Common myeloid progenitor, CD34-positive (primary cell): ENCODE results near the gene GHRH.

Experiments used
- CTCF ChIA-PET: fragments of 350-600 bp; sonication (Branson Sonifier 250); formaldehyde crosslinking; loops from one replicate; lab custom pipeline; 2021; ENCODE audit warnings: antibody characterized with exemption; lab: Charles Lee
- POLR2A ChIA-PET: fragments of 350-600 bp; sonication (Branson Sonifier 250); formaldehyde crosslinking; loops from one replicate; lab custom pipeline; 2021; ENCODE audit warnings: antibody characterized with exemption; lab: Charles Lee
- DNase-seq, 3 donors: peaks; one replicate each; pipeline versions ENCODE4 v3.0.0 to v3.0.0-alpha.2; 2013
- H3K27ac ChIP-seq, 2 experiments: 1 replicate in 1 of 2; 2 replicates in 1 of 2; pipeline ENCODE4 v1.7.0; 2013; ENCODE audit warnings: inconsistent platforms in 2 of 2, low read length in 2 of 2, mild to moderate bottlenecking in 2 of 2, low read depth in 1 of 2, moderate library complexity in 1 of 2; ENCODE audit not compliant: severe bottlenecking in 2 of 2, insufficient read depth in 1 of 2, poor library complexity in 1 of 2
- H3K27me3 ChIP-seq, 5 experiments: replicated peaks in 2 of 5; 1 replicate in 3 of 5; 2 replicates in 2 of 5; pipeline versions ENCODE4 v1.6.1 to v1.7.0; 2013; ENCODE audit warnings: low read length in 4 of 5, mild to moderate bottlenecking in 2 of 5, moderate library complexity in 2 of 5, inconsistent platforms in 1 of 5; ENCODE audit not compliant: insufficient read depth in 5 of 5, control insufficient read depth in 4 of 5
- H3K36me3 ChIP-seq, 4 experiments: 1 replicate in 2 of 4; 2 replicates in 2 of 4; pipeline versions ENCODE4 v1.6.1 to v1.7.0; 2013; ENCODE audit warnings: low read length in 3 of 4, control low read depth in 1 of 4, mild to moderate bottlenecking in 1 of 4; ENCODE audit not compliant: control insufficient read depth in 4 of 4, insufficient read depth in 4 of 4
- H3K4me1 ChIP-seq, 4 experiments: 1 replicate in 3 of 4; 2 replicates in 1 of 4; pipeline versions ENCODE4 v1.6.1 to v1.7.1; 2013; ENCODE audit warnings: low read length in 3 of 4, mild to moderate bottlenecking in 3 of 4, control low read depth in 1 of 4, inconsistent platforms in 1 of 4, moderate library complexity in 1 of 4; ENCODE audit not compliant: control insufficient read depth in 4 of 4, insufficient read depth in 4 of 4; ENCODE audit errors: control extremely low read depth in 1 of 4
- H3K4me3 ChIP-seq, 7 experiments: 1 replicate in 4 of 7; 2 replicates in 3 of 7; pipeline versions ENCODE4 v1.5.1 to v1.7.0; 2013; ENCODE audit warnings: mild to moderate bottlenecking in 7 of 7, low read length in 6 of 7, moderate library complexity in 6 of 7, inconsistent platforms in 2 of 7, low read depth in 2 of 7, control low read depth in 1 of 7; ENCODE audit not compliant: insufficient read depth in 4 of 7, control insufficient read depth in 1 of 7; ENCODE audit errors: extremely low read depth in 1 of 7
- H3K9me3 ChIP-seq, 5 experiments: 1 replicate in 4 of 5; 2 replicates in 1 of 5; pipeline versions ENCODE4 v1.6.1 to v1.7.1; 2013; ENCODE audit warnings: low read length in 4 of 5, mild to moderate bottlenecking in 2 of 5, inconsistent platforms in 1 of 5, low read depth in 1 of 5, moderate library complexity in 1 of 5; ENCODE audit not compliant: control insufficient read depth in 4 of 5, insufficient read depth in 2 of 5; ENCODE audit errors: control extremely low read depth in 1 of 5
- whole genome bisulfite sequencing: methylation state at CpG from one replicate; pipeline ENCODE4 v1.1.5; 2013; ENCODE audit not compliant: insufficient coverage; 5-methylcytosine and 5-hydroxymethylcytosine counted together

Gene GHRH

DNA sequence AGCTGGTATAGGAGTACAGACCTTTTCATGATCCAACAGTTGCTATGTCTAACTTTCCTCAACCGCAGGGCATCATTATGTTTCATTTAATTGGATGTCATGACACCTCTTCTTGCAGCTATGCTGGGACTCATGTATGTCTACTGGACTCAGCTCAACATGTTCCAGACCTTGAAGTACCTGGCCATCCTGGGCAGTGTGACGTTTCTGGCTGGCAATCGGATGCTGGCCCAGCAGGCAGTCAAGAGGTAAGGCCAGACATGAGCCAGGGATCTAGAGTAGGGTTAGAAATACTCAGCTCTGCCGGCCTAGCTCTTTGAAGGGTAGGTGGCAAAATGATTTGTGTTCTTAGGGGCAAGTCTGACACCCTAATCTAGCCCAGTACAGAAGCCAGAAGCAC lies 25.2 kb downstream of the GHRH start:
- Histone ChIP-seq H3K9me3 (no peaks in the 10 kb centered on the region), H3K36me3 (peaks cover 38 to 97% (median 82%) of the 10 kb centered on the region in 4 experiments), H3K4me3 (no peak overlapping the region), H3K27ac (no peak overlapping the region), H3K4me1 (no peaks in the 10 kb centered on the region), H3K27me3 (no peaks in the 10 kb centered on the region)
- POLR2A ChIA-PET, result no interaction called here
- no peak for DNase-seq
- CTCF ChIA-PET, result interaction anchor here (0.7 to 1.3 kb wide), 5 partner anchors 11 to 284 kb away, joined by 3 to 4 read pairs (median 3); partner anchors contain the start of gene NNAT
- 100% methylated on average over 4 of the region's 4 CpGs for WGBS

DNA sequence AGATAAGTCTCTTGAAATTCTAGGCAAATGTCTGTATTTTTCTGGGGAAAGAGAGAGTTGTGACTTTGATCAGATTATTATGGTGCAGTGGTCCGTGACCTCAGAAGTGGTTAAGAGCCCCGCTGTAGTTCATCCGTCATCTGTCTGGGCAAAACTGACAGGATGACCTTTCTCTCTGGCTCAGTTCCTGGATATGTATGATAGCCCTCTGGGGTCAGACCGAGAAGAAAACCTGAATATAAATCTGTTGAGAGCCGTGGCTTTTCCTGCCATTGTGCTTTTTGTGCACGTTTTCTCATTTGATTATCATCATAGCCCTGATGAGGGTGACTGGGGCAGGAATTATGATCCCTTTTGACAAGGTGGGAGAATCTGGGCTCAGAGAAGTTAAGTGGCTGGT lies 26.5 kb downstream of the GHRH start:
- Histone ChIP-seq H3K27ac (no peak overlapping the region), H3K36me3 (peaks cover 43 to 97% (median 83%) of the 10 kb centered on the region in 4 experiments), H3K27me3 (no peaks in the 10 kb centered on the region), H3K9me3 (no peaks in the 10 kb centered on the region), H3K4me3 (no peak overlapping the region), H3K4me1 (no peaks in the 10 kb centered on the region)
- ChIA-PET POLR2A (no interaction called here), CTCF (interaction anchor here (0.8 kb wide), 1 partner anchor 40 kb away, joined by 3 read pairs; no protein-coding TSS in a partner anchor)
- DNase-seq, result no peak
- WGBS, result 87% methylated on average over 6 of the region's 6 CpGs

GRCh38 chr20:37234254-37234581 lies 27.4 kb downstream of the GHRH start:
- H3K36me3 ChIP-seq, result peaks cover 46 to 97% (median 83%) of the 10 kb centered on the region in 4 experiments
- H3K4me1 ChIP-seq, result no peaks in the 10 kb centered on the region
- H3K9me3 ChIP-seq, result no peaks in the 10 kb centered on the region
- ChIA-PET POLR2A (no interaction called here), CTCF (interaction anchor here (0.6 kb wide), 1 partner anchor 33 kb away, joined by 3 read pairs; no protein-coding TSS in a partner anchor)
- DNase-seq, result no peak
- H3K4me3 ChIP-seq, result no peak overlapping the region
- H3K27me3 ChIP-seq, result no peaks in the 10 kb centered on the region
- WGBS, result 100% methylated on average over 4 of the region's 5 CpGs
- no peak overlapping the region for H3K27ac ChIP-seq

GRCh38 chr20:37233548-37234253 lies 27.9 kb downstream of the GHRH start:
- Histone ChIP-seq H3K36me3 (peaks cover 48 to 97% (median 86%) of the 10 kb centered on the region in 4 experiments), H3K27me3 (no peaks in the 10 kb centered on the region), H3K4me3 (no peak overlapping the region), H3K4me1 (no peaks in the 10 kb centered on the region), H3K9me3 (no peaks in the 10 kb centered on the region), H3K27ac (no peak overlapping the region)
- POLR2A ChIA-PET, result no interaction called here
- WGBS, result 97% methylated on average over 9 of the region's 10 CpGs
- DNase-seq, result no peak
- CTCF ChIA-PET, result interaction anchor here (1.9 kb wide), 1 partner anchor 38 kb away, joined by 6 read pairs; no protein-coding TSS in a partner anchor

GRCh38 chr20:37231947-37232630 lies 29.5 kb downstream of the GHRH start:
- no peaks in the 10 kb centered on the region for H3K27me3 ChIP-seq
- 97% methylated on average over 13 of the region's 13 CpGs for WGBS
- H3K4me1 ChIP-seq, result no peaks in the 10 kb centered on the region
- no peak for DNase-seq
- H3K27ac ChIP-seq, result no peak overlapping the region
- peaks cover 47 to 97% (median 87%) of the 10 kb centered on the region in 4 experiments for H3K36me3 ChIP-seq
- no peaks in the 10 kb centered on the region for H3K9me3 ChIP-seq
- CTCF ChIA-PET, result interaction anchor here (1.9 kb wide), 1 partner anchor 37 kb away, joined by 6 read pairs; no protein-coding TSS in a partner anchor
- H3K4me3 ChIP-seq, result no peak overlapping the region
- POLR2A ChIA-PET, result no interaction called here

DNA sequence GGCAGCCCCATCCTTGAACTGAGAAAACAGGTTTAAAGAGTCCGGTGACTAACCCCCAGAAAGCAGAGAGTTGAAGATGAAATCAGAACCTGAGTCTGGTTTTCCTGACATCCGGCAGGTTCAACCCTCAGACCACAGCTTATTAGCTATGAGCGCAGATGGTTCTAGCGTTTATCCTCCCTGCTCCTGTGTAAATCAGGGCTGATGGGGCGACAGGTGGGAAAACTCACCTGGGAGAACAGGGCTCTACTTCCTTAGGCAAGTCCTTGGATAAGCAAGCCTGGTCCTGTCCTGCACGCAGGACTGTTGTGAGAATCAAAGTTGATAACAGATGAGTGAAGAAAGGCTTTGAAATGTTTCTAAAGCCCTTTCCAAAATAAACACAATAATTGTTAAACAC lies 31.4 kb downstream of the GHRH start:
- POLR2A ChIA-PET, result no interaction called here
- Histone ChIP-seq H3K9me3 (no peaks in the 10 kb centered on the region), H3K36me3 (peaks cover 49 to 99% (median 85%) of the 10 kb centered on the region in 4 experiments), H3K4me1 (no peaks in the 10 kb centered on the region), H3K4me3 (no peak overlapping the region), H3K27ac (no peak overlapping the region), H3K27me3 (no peaks in the 10 kb centered on the region)
- WGBS, result 98% methylated on average over 5 of the region's 6 CpGs
- CTCF ChIA-PET, result interaction anchor here (1.2 kb wide), 1 partner anchor 35 kb away, joined by 3 read pairs; no protein-coding TSS in a partner anchor
- no peak for DNase-seq

DNA sequence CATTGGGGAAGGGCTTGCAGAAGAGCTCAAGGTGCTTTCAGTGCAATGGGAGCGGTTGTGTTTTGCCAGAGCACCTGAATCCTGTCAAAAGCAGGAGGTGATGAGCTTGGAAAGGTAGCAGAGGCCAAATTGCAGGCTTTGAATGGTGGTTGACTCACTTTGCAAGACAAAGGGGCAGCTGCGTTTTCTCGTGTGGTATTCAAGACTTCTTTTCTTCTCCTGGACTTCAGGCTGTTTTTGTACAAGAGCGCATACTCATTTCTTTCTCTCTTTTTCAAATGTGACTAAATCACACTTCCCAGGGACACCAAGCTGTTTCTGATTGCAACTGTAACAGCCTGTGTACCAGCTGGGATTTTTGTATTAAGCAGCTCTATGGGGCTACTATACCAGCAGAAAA lies 32.3 kb downstream of the GHRH start:
- no peak for DNase-seq
- WGBS, result 100% methylated on average over 4 of the region's 4 CpGs

More for the DNA sequence above, 32.3 kb downstream of the GHRH start:
- POLR2A ChIA-PET, result no interaction called here
- Histone ChIP-seq H3K9me3 (no peaks in the 10 kb centered on the region), H3K4me1 (no peaks in the 10 kb centered on the region), H3K27ac (no peak overlapping the region), H3K36me3 (peaks cover 50 to 99% (median 83%) of the 10 kb centered on the region in 4 experiments), H3K4me3 (no peak overlapping the region), H3K27me3 (no peaks in the 10 kb centered on the region)
- CTCF ChIA-PET, result interaction anchor here (1.2 to 1.3 kb wide), 2 partner anchors 34 to 306 kb away, joined by 3 read pairs; no protein-coding TSS in a partner anchor
